HG03342 (cell line): ENCODE results near the gene GNL3L.
"Not testable (repeated sequence)": the region's sequence is repeated elsewhere in the genome, so short reads cannot be mapped to it uniquely, and the experiment has no call there.

Source experiments
- ATAC-seq: cut with Tn5 transposase; IDR thresholded peaks from one replicate; pipeline ENCODE4 v1.9.1; 2021; ENCODE audit warnings: mild to moderate bottlenecking, moderate library complexity; ENCODE audit not compliant: unreplicated experiment

The GNL3L gene

GRCh38 chrX:54529552-54530356 lies at the start of gene GNL3L:
TSS of gene GNL3L (plus strand) at chrX:54530219. CDS start at chrX:54532567, 2,348 bp downstream.
- ATAC-seq, result peak; percentile 82

- no peak for ATAC-seq
Observed at GRCh38 chrX:54482839-54483593, 47.0 kb upstream of the GNL3L start.

GRCh38 chrX:54483946-54484345 lies 46.1 kb upstream of the GNL3L start:
- no peak for ATAC-seq

- no peak for ATAC-seq
Observed at GRCh38 chrX:54484666-54485065, 45.4 kb upstream of the GNL3L start.

GRCh38 chrX:54489819-54490218 lies 40.2 kb upstream of the GNL3L start:
- not testable (repeated sequence) for ATAC-seq

GRCh38 chrX:54492340-54492739 lies 37.7 kb upstream of the GNL3L start:
- no peak for ATAC-seq

GRCh38 chrX:54494166-54494988 lies 35.6 kb upstream of the GNL3L start:
- ATAC-seq, result no peak

- ATAC-seq, result no peak
Observed at GRCh38 chrX:54494989-54495813, 34.8 kb upstream of the GNL3L start.

GRCh38 chrX:54495814-54496516 lies 34.1 kb upstream of the GNL3L start, which contains the start of gene FGD1:
TSS of gene FGD1 (minus strand) at chrX:54496234. CDS start at chrX:54495432, 802 bp downstream.
- ATAC-seq, result no peak

GRCh38 chrX:54496517-54496852 lies 33.5 kb upstream of the GNL3L start:
- ATAC-seq, result no peak

GRCh38 chrX:54496936-54497335 lies 33.1 kb upstream of the GNL3L start:
- no peak for ATAC-seq

- ATAC-seq, result no peak
Observed at GRCh38 chrX:54509400-54509799, 20.6 kb upstream of the GNL3L start.

- no peak for ATAC-seq
Observed at GRCh38 chrX:54529151-54529550, 868 bp upstream of the GNL3L start.

GRCh38 chrX:54530357-54530900 lies 410 bp downstream of the GNL3L start:
- peak; percentile 32 for ATAC-seq

- ATAC-seq, result no peak
Observed at GRCh38 chrX:54534271-54534670, 4.3 kb downstream of the GNL3L start.

GRCh38 chrX:54540289-54540688 lies 10.3 kb downstream of the GNL3L start:
- no peak for ATAC-seq

GRCh38 chrX:54542239-54542638 lies 12.2 kb downstream of the GNL3L start:
- not testable (repeated sequence) for ATAC-seq

GRCh38 chrX:54550821-54551220 lies 20.8 kb downstream of the GNL3L start:
- no peak for ATAC-seq

- ATAC-seq, result no peak
Observed at GRCh38 chrX:54551801-54552200, 21.8 kb downstream of the GNL3L start.
